ENCODE results near the gene SYT17.

Gene SYT17

DNA sequence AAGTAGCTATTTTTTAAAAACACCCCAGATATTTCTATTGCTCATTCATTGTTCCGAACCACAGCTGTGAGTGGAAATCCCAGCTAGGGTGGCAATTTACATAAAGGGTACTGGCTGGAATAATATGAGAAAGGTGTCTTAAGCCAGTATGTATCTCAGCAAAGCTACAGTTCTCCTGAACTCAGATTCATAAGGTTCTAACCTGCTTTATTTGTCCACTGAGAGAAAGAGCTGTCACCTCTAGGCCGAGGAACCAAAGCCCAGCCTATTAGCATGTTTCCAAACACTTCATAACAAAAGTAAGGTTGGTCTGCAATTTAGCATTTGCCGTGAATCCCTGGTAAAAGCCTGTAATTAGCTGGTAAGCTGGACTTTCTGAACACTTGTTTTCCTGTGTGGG, 60.5 kb downstream of the SYT17 start:
- no peaks in the 10 kb centered on the region for H3K9me3 ChIP-seq (ENCODE audit: control insufficient read depth, insufficient read depth, low read length)
- no peaks in the 10 kb centered on the region for H3K36me3 ChIP-seq (ENCODE audit: control insufficient read depth, insufficient read depth, low read length)
- peaks cover 2% of the 10 kb centered on the region for H3K4me1 ChIP-seq (ENCODE audit: control insufficient read depth, insufficient read depth, low read length)
- H3K27me3 ChIP-seq (ENCODE audit: control insufficient read depth, insufficient read depth, low read length): no peaks in the 10 kb centered on the region
- no peak overlapping the region for H3K4me3 ChIP-seq (ENCODE audit: low read depth, low read length)
- H3K9ac ChIP-seq (ENCODE audit: low read depth, low read length): no peak overlapping the region

DNA sequence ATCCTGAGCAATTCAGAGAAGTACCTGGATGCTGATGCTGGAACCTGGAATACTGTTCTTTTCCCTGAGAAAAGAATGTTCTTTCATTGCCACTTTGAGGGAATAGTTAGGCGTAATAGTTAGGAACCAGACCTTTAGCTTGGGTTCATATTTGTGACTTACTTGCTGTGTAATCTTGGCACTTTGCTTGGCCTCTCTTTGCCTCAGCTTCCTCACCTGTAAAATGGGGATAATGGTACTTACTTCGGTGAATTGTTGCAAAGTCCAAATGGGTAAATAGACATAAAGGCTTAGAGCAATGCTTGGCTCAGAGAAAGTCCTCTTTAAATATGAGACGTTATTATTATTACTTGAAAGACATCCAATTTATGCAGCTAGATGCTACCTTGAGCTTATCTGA, 62.5 kb downstream of the SYT17 start:
- Histone ChIP-seq H3K27me3 (ENCODE audit: control insufficient read depth, insufficient read depth, low read length) (no peaks in the 10 kb centered on the region), H3K36me3 (ENCODE audit: control insufficient read depth, insufficient read depth, low read length) (no peaks in the 10 kb centered on the region), H3K9me3 (ENCODE audit: control insufficient read depth, insufficient read depth, low read length) (no peaks in the 10 kb centered on the region), H3K9ac (ENCODE audit: low read depth, low read length) (no peak overlapping the region), H3K4me3 (ENCODE audit: low read depth, low read length) (no peak overlapping the region), H3K4me1 (ENCODE audit: control insufficient read depth, insufficient read depth, low read length) (peaks cover 2% of the 10 kb centered on the region)

DNA sequence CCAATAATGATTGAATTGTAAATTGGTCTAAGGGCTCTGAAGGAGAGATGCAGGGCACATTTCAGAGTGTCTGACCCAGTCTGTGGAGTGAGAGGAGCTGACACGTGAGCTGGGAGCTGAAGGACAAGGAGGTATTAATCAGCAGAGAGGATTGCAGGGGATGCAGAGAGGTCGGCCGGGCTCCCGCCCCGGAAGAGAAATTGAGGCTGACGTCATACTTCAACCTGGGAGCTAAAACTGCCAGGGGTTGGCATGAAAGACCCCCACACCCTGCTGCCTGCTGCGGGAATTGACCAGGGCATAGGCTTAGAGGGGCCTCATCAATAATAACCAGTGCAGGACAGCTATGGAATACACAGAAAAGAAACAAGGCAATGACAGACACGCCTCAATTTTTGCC, 63.8 kb downstream of the SYT17 start:
- H3K9ac ChIP-seq (ENCODE audit: low read depth, low read length): no peak overlapping the region
- no peaks in the 10 kb centered on the region for H3K36me3 ChIP-seq (ENCODE audit: control insufficient read depth, insufficient read depth, low read length)
- H3K27me3 ChIP-seq (ENCODE audit: control insufficient read depth, insufficient read depth, low read length): no peaks in the 10 kb centered on the region
- H3K4me1 ChIP-seq (ENCODE audit: control insufficient read depth, insufficient read depth, low read length): peaks cover 2% of the 10 kb centered on the region
- H3K4me3 ChIP-seq (ENCODE audit: low read depth, low read length): no peak overlapping the region
- H3K9me3 ChIP-seq (ENCODE audit: control insufficient read depth, insufficient read depth, low read length): peaks cover 3% of the 10 kb centered on the region

DNA sequence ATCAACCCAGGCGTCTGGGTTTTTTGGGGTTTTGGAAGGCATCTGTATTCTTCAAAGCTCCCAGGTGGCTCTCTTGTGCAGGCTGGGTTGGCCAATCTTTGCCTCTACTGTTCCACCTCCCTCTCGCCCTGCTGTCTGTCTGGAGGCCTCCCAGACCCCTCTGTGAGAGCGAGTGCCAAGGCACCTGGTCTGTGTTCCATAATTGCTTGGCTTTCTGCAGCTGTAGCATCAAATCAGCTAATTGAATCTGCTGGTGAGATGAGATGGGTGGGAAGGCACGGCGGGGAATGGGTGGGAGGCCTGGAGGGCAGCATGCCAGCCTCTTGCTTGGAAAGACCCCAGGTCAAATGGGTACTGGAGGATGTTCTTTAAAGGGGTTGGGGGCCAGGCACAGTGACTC, 64.9 kb downstream of the SYT17 start:
- Histone ChIP-seq H3K9ac (ENCODE audit: low read depth, low read length) (no peak overlapping the region), H3K4me1 (ENCODE audit: control insufficient read depth, insufficient read depth, low read length) (peaks cover 2% of the 10 kb centered on the region), H3K36me3 (ENCODE audit: control insufficient read depth, insufficient read depth, low read length) (no peaks in the 10 kb centered on the region), H3K4me3 (ENCODE audit: low read depth, low read length) (no peak overlapping the region), H3K27me3 (ENCODE audit: control insufficient read depth, insufficient read depth, low read length) (no peaks in the 10 kb centered on the region), H3K9me3 (ENCODE audit: control insufficient read depth, insufficient read depth, low read length) (peaks cover 3% of the 10 kb centered on the region)

DNA sequence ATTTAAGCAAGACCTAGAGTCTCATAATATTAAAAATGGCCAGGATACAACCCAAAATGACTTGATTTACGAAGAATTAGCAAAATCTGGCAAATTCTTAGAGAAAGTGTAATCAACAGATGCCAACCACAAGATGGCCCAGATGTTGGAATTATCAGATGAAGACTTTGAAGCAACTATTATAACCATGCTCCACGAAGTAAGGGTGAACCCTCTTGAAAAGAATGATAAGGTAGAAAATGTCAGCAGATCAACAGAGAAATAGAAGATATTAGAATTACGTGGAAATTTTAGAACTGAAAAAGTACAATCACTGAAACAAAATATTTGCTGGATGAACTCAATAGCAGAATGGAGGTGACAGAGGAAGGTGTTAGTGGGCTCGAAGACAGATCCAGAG, 67.4 kb downstream of the SYT17 start:
- Histone ChIP-seq H3K4me1 (ENCODE audit: control insufficient read depth, insufficient read depth, low read length) (peaks cover 2% of the 10 kb centered on the region), H3K36me3 (ENCODE audit: control insufficient read depth, insufficient read depth, low read length) (no peaks in the 10 kb centered on the region), H3K4me3 (ENCODE audit: low read depth, low read length) (no peak overlapping the region), H3K9me3 (ENCODE audit: control insufficient read depth, insufficient read depth, low read length) (peaks cover 3% of the 10 kb centered on the region), H3K9ac (ENCODE audit: low read depth, low read length) (no peak overlapping the region), H3K27me3 (ENCODE audit: control insufficient read depth, insufficient read depth, low read length) (no peaks in the 10 kb centered on the region)

DNA sequence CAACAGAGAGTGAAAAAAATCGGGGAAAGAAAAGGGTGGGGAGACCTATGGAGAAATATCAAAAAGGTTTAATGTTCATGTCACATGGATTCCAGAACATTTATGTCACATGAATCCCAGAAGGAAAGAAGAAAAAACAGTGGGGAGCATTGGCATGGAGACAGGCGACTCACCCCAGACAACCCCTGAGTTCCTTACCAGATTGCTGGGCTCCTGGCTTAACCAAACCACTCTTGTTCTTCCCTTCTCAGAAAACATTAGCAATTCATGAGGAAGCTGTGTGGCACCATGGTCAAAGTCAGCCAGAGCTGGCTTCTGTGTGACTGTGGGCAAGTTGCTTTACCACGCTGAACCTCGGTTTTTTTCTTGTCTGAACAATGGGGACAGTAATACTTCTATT, 67.8 kb downstream of the SYT17 start:
- Histone ChIP-seq H3K9ac (ENCODE audit: low read depth, low read length) (no peak overlapping the region), H3K27me3 (ENCODE audit: control insufficient read depth, insufficient read depth, low read length) (no peaks in the 10 kb centered on the region), H3K9me3 (ENCODE audit: control insufficient read depth, insufficient read depth, low read length) (peaks cover 3% of the 10 kb centered on the region), H3K4me1 (ENCODE audit: control insufficient read depth, insufficient read depth, low read length) (peaks cover 2% of the 10 kb centered on the region), H3K4me3 (ENCODE audit: low read depth, low read length) (no peak overlapping the region), H3K36me3 (ENCODE audit: control insufficient read depth, insufficient read depth, low read length) (no peaks in the 10 kb centered on the region)

DNA sequence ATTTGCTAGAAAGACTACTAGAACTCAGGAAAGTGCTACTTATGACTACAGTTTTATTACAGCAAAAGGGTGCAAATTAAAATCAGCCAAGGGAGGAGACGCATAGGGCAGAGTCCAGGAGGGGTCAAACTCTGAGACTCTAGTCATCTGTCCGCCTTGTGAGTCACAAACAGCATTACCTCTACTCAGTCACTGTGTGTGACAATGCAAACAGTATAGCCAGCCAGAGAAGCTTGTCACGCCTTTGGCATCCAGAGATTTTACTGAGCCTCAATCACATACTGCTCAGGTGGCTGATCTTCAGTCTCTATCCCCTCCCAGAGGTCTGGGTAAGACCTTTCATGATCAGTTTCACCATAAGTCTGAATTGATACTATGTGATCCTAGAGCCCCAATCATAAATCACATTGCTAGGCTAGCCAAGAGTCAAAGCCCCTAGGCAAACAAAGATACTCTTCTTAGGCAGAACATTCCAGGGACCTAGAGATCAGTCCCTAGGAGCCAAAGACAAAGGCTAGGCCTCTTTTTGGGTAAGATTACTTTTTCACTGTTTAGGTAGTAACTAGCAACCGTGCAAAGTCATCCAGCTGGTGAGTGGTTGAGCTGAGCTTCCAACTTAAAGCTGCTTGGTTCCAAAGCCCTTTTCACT, 68.6 kb downstream of the SYT17 start:
- Histone ChIP-seq H3K27me3 (ENCODE audit: control insufficient read depth, insufficient read depth, low read length) (no peaks in the 10 kb centered on the region), H3K36me3 (ENCODE audit: control insufficient read depth, insufficient read depth, low read length) (no peaks in the 10 kb centered on the region), H3K4me1 (ENCODE audit: control insufficient read depth, insufficient read depth, low read length) (peaks cover under 1% of the 10 kb centered on the region), H3K4me3 (ENCODE audit: low read depth, low read length) (no peak overlapping the region), H3K9me3 (ENCODE audit: control insufficient read depth, insufficient read depth, low read length) (peaks cover 3% of the 10 kb centered on the region), H3K9ac (ENCODE audit: low read depth, low read length) (no peak overlapping the region)

DNA sequence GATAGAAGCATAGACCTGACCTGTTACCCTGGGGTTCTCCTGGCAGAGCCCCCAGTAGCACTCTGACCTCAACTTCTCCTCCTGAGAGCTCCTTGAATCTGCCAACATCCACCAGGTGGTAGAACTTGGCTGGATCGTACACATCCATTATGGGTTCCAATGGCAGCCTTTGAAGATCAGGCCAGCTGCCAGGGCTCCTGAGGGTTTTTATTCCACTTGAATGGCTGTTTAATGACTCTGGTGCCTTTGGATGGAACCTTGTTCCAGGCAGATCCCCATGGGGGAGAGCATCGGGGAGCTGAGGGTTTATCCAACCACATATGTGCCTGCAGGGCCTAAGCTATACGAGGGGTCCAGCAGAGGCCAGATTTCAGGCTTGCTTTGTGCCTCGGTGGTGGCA, 70.4 kb downstream of the SYT17 start:
- Histone ChIP-seq H3K9me3 (ENCODE audit: control insufficient read depth, insufficient read depth, low read length) (peaks cover 3% of the 10 kb centered on the region), H3K4me3 (ENCODE audit: low read depth, low read length) (no peak overlapping the region), H3K36me3 (ENCODE audit: control insufficient read depth, insufficient read depth, low read length) (no peaks in the 10 kb centered on the region), H3K4me1 (ENCODE audit: control insufficient read depth, insufficient read depth, low read length) (no peaks in the 10 kb centered on the region), H3K27me3 (ENCODE audit: control insufficient read depth, insufficient read depth, low read length) (no peaks in the 10 kb centered on the region), H3K9ac (ENCODE audit: low read depth, low read length) (no peak overlapping the region)

DNA sequence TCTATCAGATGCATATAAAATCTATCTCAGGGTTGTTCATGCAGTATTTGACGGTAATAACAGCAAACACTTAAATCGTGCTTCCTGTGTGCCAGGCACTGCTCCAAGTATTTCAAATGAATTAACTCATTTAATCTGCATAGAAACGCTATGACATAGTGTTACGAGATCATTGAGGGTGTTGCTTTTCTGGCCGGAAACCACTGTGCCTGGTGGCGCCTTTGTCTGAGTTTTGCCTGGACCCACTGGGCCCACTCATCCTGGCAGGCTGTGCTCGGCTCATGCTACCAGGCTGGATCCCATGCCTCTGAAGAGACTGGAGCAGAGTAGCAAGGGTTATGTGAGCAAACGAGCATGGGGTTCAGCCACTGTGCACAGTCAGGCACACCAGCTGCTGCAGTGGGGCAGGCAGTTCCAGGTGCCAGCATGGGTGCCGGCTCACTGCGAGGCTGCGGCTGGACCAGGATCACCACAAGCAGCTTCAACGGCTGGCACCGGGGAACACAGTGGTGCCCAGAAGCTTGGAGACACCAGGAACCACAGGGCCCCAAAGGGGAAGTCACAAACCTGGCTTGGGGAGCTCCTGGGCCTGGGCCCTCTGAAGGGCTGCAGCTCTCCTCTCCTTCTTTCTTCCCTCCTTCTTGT, 71.6 kb downstream of the SYT17 start:
- Histone ChIP-seq H3K4me1 (ENCODE audit: control insufficient read depth, insufficient read depth, low read length) (no peaks in the 10 kb centered on the region), H3K9ac (ENCODE audit: low read depth, low read length) (no peak overlapping the region), H3K36me3 (ENCODE audit: control insufficient read depth, insufficient read depth, low read length) (no peaks in the 10 kb centered on the region), H3K27me3 (ENCODE audit: control insufficient read depth, insufficient read depth, low read length) (no peaks in the 10 kb centered on the region), H3K4me3 (ENCODE audit: low read depth, low read length) (no peak overlapping the region), H3K9me3 (ENCODE audit: control insufficient read depth, insufficient read depth, low read length) (peaks cover 3% of the 10 kb centered on the region)

DNA sequence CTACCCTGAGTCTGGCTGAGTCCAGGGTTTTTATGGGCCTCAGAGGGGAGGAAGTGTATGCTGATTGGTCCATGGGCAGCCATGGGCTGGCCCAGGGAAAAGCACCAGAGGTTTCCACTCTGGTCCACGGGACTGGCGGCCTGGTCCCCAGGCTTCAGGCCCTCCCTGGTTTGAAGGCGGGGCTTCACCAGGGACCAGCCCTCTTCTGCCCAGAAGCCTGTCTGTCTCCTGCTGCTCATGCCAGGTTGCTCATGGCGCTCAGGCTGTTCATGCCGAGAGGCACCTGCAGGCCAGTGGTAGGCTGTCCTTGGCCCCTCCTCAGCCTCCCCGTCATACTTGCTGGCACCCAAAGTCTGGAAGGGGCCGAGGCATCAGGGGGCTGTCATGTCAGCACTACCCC, 72.5 kb downstream of the SYT17 start:
- no peaks in the 10 kb centered on the region for H3K4me1 ChIP-seq (ENCODE audit: control insufficient read depth, insufficient read depth, low read length)
- no peak overlapping the region for H3K9ac ChIP-seq (ENCODE audit: low read depth, low read length)
- no peaks in the 10 kb centered on the region for H3K27me3 ChIP-seq (ENCODE audit: control insufficient read depth, insufficient read depth, low read length)
- no peak overlapping the region for H3K4me3 ChIP-seq (ENCODE audit: low read depth, low read length)
- peaks cover 3% of the 10 kb centered on the region for H3K9me3 ChIP-seq (ENCODE audit: control insufficient read depth, insufficient read depth, low read length)
- no peaks in the 10 kb centered on the region for H3K36me3 ChIP-seq (ENCODE audit: control insufficient read depth, insufficient read depth, low read length)

DNA sequence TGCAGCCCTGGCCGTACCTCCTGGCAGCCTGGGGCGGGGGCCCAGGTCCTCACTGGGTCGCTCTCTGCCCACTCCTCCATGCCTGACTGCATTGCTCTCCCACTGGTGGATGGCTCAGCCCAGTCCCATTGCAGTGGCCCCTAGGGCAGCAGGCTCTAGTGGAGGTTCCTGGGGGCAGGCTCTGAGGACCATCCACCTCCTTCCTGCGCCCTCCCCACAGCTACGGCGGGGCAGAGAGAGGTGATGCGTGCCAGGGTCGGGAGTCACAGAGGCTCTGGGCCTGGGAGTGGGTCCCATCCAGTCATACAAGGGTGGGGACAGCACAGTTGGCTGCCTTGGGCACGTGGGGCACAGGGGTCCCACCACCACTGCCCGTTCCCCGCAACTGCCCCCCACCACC, 73.5 kb downstream of the SYT17 start:
- no peaks in the 10 kb centered on the region for H3K27me3 ChIP-seq (ENCODE audit: control insufficient read depth, insufficient read depth, low read length)
- H3K9me3 ChIP-seq (ENCODE audit: control insufficient read depth, insufficient read depth, low read length): no peaks in the 10 kb centered on the region
- no peak overlapping the region for H3K9ac ChIP-seq (ENCODE audit: low read depth, low read length)
- H3K4me1 ChIP-seq (ENCODE audit: control insufficient read depth, insufficient read depth, low read length): no peaks in the 10 kb centered on the region
- no peak overlapping the region for H3K4me3 ChIP-seq (ENCODE audit: low read depth, low read length)
- H3K36me3 ChIP-seq (ENCODE audit: control insufficient read depth, insufficient read depth, low read length): no peaks in the 10 kb centered on the region

DNA sequence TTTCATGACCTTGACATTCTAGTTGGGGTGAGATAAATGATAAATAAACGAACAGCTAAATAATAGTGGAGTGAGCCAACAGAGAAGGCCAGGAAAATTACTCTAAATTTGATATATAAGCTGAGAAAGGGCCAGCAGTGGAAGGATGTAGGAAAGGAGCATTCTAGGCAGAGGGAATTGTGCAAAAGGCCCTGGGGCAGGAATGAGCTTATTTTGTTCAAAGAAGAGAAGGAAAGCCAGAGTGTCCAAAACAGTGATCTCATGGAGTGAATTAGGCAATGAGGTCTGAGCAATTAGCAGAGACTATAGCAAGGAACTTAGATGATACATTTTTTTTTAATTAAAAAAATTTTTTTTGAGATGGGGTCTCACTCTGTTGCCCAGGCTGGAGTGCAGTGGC, 74.1 kb downstream of the SYT17 start:
- Histone ChIP-seq H3K9me3 (ENCODE audit: control insufficient read depth, insufficient read depth, low read length) (no peaks in the 10 kb centered on the region), H3K27me3 (ENCODE audit: control insufficient read depth, insufficient read depth, low read length) (no peaks in the 10 kb centered on the region), H3K4me1 (ENCODE audit: control insufficient read depth, insufficient read depth, low read length) (no peaks in the 10 kb centered on the region), H3K9ac (ENCODE audit: low read depth, low read length) (no peak overlapping the region), H3K36me3 (ENCODE audit: control insufficient read depth, insufficient read depth, low read length) (no peaks in the 10 kb centered on the region), H3K4me3 (ENCODE audit: low read depth, low read length) (no peak overlapping the region)
